ENCODE measurements around the gene CCT6A.
A peak's percentile ranks its signal among the peaks of the same experiment; 100 is the strongest.
"Not testable (repeated sequence)": the region's sequence is repeated elsewhere in the genome, so short reads cannot be mapped to it uniquely, and the experiment has no call there.

The CCT6A gene

GRCh38 chr7:56048763-56049162 lies 2.8 kb upstream of the CCT6A start:
- DNase-seq (ENCODE audit: low read depth in 1 of 2, low spot score in 1 of 2) = not testable (repeated sequence)

- DNase-seq (ENCODE audit: low read depth in 1 of 2, low spot score in 1 of 2) = no peak
These were observed 569 bp upstream of the CCT6A start for GRCh38 chr7:56051053-56051338.

GRCh38 chr7:56053379-56053778 lies 1.8 kb downstream of the CCT6A start:
- DNase-seq (ENCODE audit: low read depth in 1 of 2, low spot score in 1 of 2) = no peak

GRCh38 chr7:56053993-56054392 lies 2.4 kb downstream of the CCT6A start:
- no peak for DNase-seq (ENCODE audit: low read depth in 1 of 2, low spot score in 1 of 2)

GRCh38 chr7:56062382-56062781 lies 10.8 kb downstream of the CCT6A start:
- DNase-seq (ENCODE audit: low read depth in 1 of 2, low spot score in 1 of 2) = no peak

- DNase-seq (ENCODE audit: low read depth in 1 of 2, low spot score in 1 of 2) = no peak
These were observed 11.9 kb downstream of the CCT6A start for GRCh38 chr7:56063500-56063881.

- peak; percentile 81 to 83 for DNase-seq (ENCODE audit: low read depth in 1 of 2, low spot score in 1 of 2)
These were observed 12.5 kb downstream of the CCT6A start, which contains the start of gene SUMF2 for GRCh38 chr7:56063882-56064625. SUMF2 (plus strand) TSS chr7:56064286; CDS start chr7:56064312, 26 bp downstream.

- not testable (repeated sequence) for DNase-seq (ENCODE audit: low read depth in 1 of 2, low spot score in 1 of 2)
These were observed 14.8 kb downstream of the CCT6A start for GRCh38 chr7:56066376-56066775.

- DNase-seq (ENCODE audit: low read depth in 1 of 2, low spot score in 1 of 2) = peak; percentile 45 to 53
These were observed 22.8 kb downstream of the CCT6A start for GRCh38 chr7:56074371-56074791.

- DNase-seq (ENCODE audit: low read depth in 1 of 2, low spot score in 1 of 2) = no peak
These were observed 26.1 kb downstream of the CCT6A start for GRCh38 chr7:56077681-56078080.

- DNase-seq (ENCODE audit: low read depth in 1 of 2, low spot score in 1 of 2) = no peak
These were observed 26.6 kb downstream of the CCT6A start for GRCh38 chr7:56078196-56078595.

- DNase-seq (ENCODE audit: low read depth in 1 of 2, low spot score in 1 of 2) = no peak
These were observed 28.1 kb downstream of the CCT6A start for GRCh38 chr7:56079450-56080185.

- DNase-seq (ENCODE audit: low read depth in 1 of 2, low spot score in 1 of 2) = not testable (repeated sequence)
These were observed 29.3 kb downstream of the CCT6A start for GRCh38 chr7:56080726-56081435.

GRCh38 chr7:56081626-56082340 lies 30.2 kb downstream of the CCT6A start:
- no peak for DNase-seq (ENCODE audit: low read depth in 1 of 2, low spot score in 1 of 2)

- DNase-seq (ENCODE audit: low read depth in 1 of 2, low spot score in 1 of 2) = no peak
These were observed 31.7 kb downstream of the CCT6A start for GRCh38 chr7:56083150-56083785.

- no peak for DNase-seq (ENCODE audit: low read depth in 1 of 2, low spot score in 1 of 2)
These were observed 35.2 kb downstream of the CCT6A start for GRCh38 chr7:56086761-56087160.

- DNase-seq (ENCODE audit: low read depth in 1 of 2, low spot score in 1 of 2) = no peak
These were observed 35.9 kb downstream of the CCT6A start for GRCh38 chr7:56087445-56087844.

GRCh38 chr7:56091591-56091990 lies 40.0 kb downstream of the CCT6A start:
- no peak for DNase-seq (ENCODE audit: low read depth in 1 of 2, low spot score in 1 of 2)

GRCh38 chr7:56092388-56092787 lies 40.8 kb downstream of the CCT6A start:
- DNase-seq (ENCODE audit: low read depth in 1 of 2, low spot score in 1 of 2) = not testable (repeated sequence)

GRCh38 chr7:56092789-56093531 lies 41.4 kb downstream of the CCT6A start, which contains the start of gene PHKG1:
PHKG1 (minus strand) TSS chr7:56092952; CDS start chr7:56088941, 4,011 bp downstream.
- DNase-seq (ENCODE audit: low read depth in 1 of 2, low spot score in 1 of 2) = no peak
